Activated T-cell treated with anti-CD3 and anti-CD28 coated beads, Interleukin-2, amount 50 U/mL, for 72 hours (primary cell): ENCODE measurements around the gene CUTC. TPM values are rescaled to one million over a fixed set of nuclear protein-coding genes. Genes with fewer than 3 reads are reported as not detected.
"Not testable (repeated sequence)": the region's sequence is repeated elsewhere in the genome, so short reads cannot be mapped to it uniquely, and the experiment has no call there.

Source experiments
- ATAC-seq, 2 donors: fragments of 150-1000 bp; cut with Tn5 transposase; replicated peaks in 1 of 2; 2 replicates each; pipeline ENCODE4 v1.10.0; 2021; ENCODE audit warnings: moderate library complexity in 2 of 2, mild to moderate bottlenecking in 1 of 2
- DNase-seq, 2 donors: peaks; one replicate each; pipeline ENCODE4 v3.0.0; 2021 to 2022; ENCODE audit warnings: mixed read lengths in 1 of 2
- H3K27ac Mint-ChIP-seq: one replicate; pipeline ENCODE4 v1.8.0; 2022; ENCODE audit warnings: mild to moderate bottlenecking, moderate library complexity, mixed read lengths
- H3K27me3 Mint-ChIP-seq: one replicate; pipeline ENCODE4 v1.8.0; 2022; ENCODE audit warnings: low read depth, mixed read lengths
- H3K36me3 Mint-ChIP-seq, 2 donors: one replicate each; pipeline ENCODE4 v1.8.0; 2022; ENCODE audit warnings: mixed read lengths in 2 of 2, mild to moderate bottlenecking in 1 of 2; ENCODE audit not compliant: insufficient read depth in 2 of 2
- H3K4me1 Mint-ChIP-seq: one replicate; pipeline ENCODE4 v1.8.0; 2022; ENCODE audit warnings: low read depth, mixed read lengths
- H3K4me3 Mint-ChIP-seq, 2 donors: one replicate each; pipeline ENCODE4 v1.8.0; 2022; ENCODE audit warnings: mild to moderate bottlenecking in 2 of 2, mixed read lengths in 2 of 2, moderate library complexity in 2 of 2
- H3K9me3 Mint-ChIP-seq, 2 donors: one replicate each; pipeline ENCODE4 v1.8.0; 2022; ENCODE audit warnings: mixed read lengths in 2 of 2
- total RNA-seq, 2 donors: library from RNA; stranded (reverse); gene quantifications; one replicate each; pipeline ENCODE4 v1.2.3, GENCODE V29; 2022

CUTC gene
- total RNA-seq, 2 donors from 2014 or later, result 23.8 to 29.4 TPM

- Mint-ChIP-seq H3K9me3 (no peaks in the 10 kb centered on the region), H3K4me3 (no peak overlapping the region), H3K36me3 (peaks cover 12 to 21% of the 10 kb centered on the region in 2 donors), H3K4me1 (no peaks in the 10 kb centered on the region), H3K27me3 (no peaks in the 10 kb centered on the region), H3K27ac (peak overlapping the region; percentile 7)
- DNase-seq (no peak), ATAC-seq (no peak)
Measured at GRCh38 chr10:99720387-99720786, 11.6 kb upstream of the CUTC start.

GRCh38 chr10:99730026-99730425 is 2.0 kb upstream of the CUTC start:
- DNase-seq (no peak), ATAC-seq (no peak)
- H3K27me3 Mint-ChIP-seq, result no peaks in the 10 kb centered on the region
- no peak overlapping the region for H3K4me3 Mint-ChIP-seq
- peak overlapping the region; percentile 27 for H3K27ac Mint-ChIP-seq
- peaks cover 8 to 18% of the 10 kb centered on the region in 2 donors for H3K36me3 Mint-ChIP-seq
- peaks cover 39% of the 10 kb centered on the region for H3K4me1 Mint-ChIP-seq
- no peaks in the 10 kb centered on the region for H3K9me3 Mint-ChIP-seq

GRCh38 chr10:99731306-99732032 is 565 bp upstream of the CUTC start:
- peak overlapping the region; percentile 97 to 99 for H3K4me3 Mint-ChIP-seq
- no peak for DNase-seq
- ATAC-seq, result no peak
- H3K27ac Mint-ChIP-seq, result peak overlapping the region; percentile 98
- peaks cover 8 to 21% of the 10 kb centered on the region in 2 donors for H3K36me3 Mint-ChIP-seq
- H3K9me3 Mint-ChIP-seq, result no peaks in the 10 kb centered on the region
- peaks cover 39% of the 10 kb centered on the region for H3K4me1 Mint-ChIP-seq
- H3K27me3 Mint-ChIP-seq, result no peaks in the 10 kb centered on the region

- no peak overlapping the region for H3K27ac Mint-ChIP-seq
- peak overlapping the region; percentile 75 to 85 for H3K4me3 Mint-ChIP-seq
- peaks cover 39% of the 10 kb centered on the region for H3K4me1 Mint-ChIP-seq
- DNase-seq (no peak), ATAC-seq (no peak)
- H3K27me3 Mint-ChIP-seq, result no peaks in the 10 kb centered on the region
- H3K36me3 Mint-ChIP-seq, result peaks cover 12 to 29% of the 10 kb centered on the region in 2 donors
- no peaks in the 10 kb centered on the region for H3K9me3 Mint-ChIP-seq
Measured at GRCh38 chr10:99733366-99733765, 1.3 kb downstream of the CUTC start.

GRCh38 chr10:99734111-99734510 is 2.1 kb downstream of the CUTC start:
- H3K27ac Mint-ChIP-seq, ATAC-seq, DNase-seq, H3K27me3 Mint-ChIP-seq, H3K9me3 Mint-ChIP-seq: not testable (repeated sequence)
- peaks cover 11 to 30% of the 10 kb centered on the region in 2 donors for H3K36me3 Mint-ChIP-seq
- H3K4me3 Mint-ChIP-seq, result peak overlapping the region in 1 of 2 donors; percentile 85
- peaks cover 32% of the 10 kb centered on the region for H3K4me1 Mint-ChIP-seq

GRCh38 chr10:99740260-99740659 is 8.2 kb downstream of the CUTC start:
- Mint-ChIP-seq H3K27me3 (no peaks in the 10 kb centered on the region), H3K9me3 (peaks cover 7 to 8% of the 10 kb centered on the region in 2 donors), H3K36me3 (peaks cover 29 to 61% of the 10 kb centered on the region in 2 donors), H3K4me1 (peaks cover 19% of the 10 kb centered on the region), H3K27ac (no peak overlapping the region), H3K4me3 (no peak overlapping the region)
- DNase-seq (no peak), ATAC-seq (no peak)

GRCh38 chr10:99740933-99741559 is 9.0 kb downstream of the CUTC start:
- DNase-seq (no peak), ATAC-seq (no peak)
- H3K4me3 Mint-ChIP-seq, result no peak overlapping the region
- peaks cover 29 to 63% of the 10 kb centered on the region in 2 donors for H3K36me3 Mint-ChIP-seq
- peaks cover 7 to 8% of the 10 kb centered on the region in 2 donors for H3K9me3 Mint-ChIP-seq
- no peak overlapping the region for H3K27ac Mint-ChIP-seq
- peaks cover 19% of the 10 kb centered on the region for H3K4me1 Mint-ChIP-seq
- no peaks in the 10 kb centered on the region for H3K27me3 Mint-ChIP-seq

GRCh38 chr10:99742254-99742653 is 10.2 kb downstream of the CUTC start:
- DNase-seq (no peak), ATAC-seq (no peak)
- peaks cover 28 to 55% of the 10 kb centered on the region in 2 donors for H3K36me3 Mint-ChIP-seq
- H3K4me1 Mint-ChIP-seq, result peaks cover 19% of the 10 kb centered on the region
- H3K4me3 Mint-ChIP-seq, result no peak overlapping the region
- H3K9me3 Mint-ChIP-seq, result peaks cover 7 to 8% of the 10 kb centered on the region in 2 donors
- H3K27me3 Mint-ChIP-seq, result no peaks in the 10 kb centered on the region
- H3K27ac Mint-ChIP-seq, result no peak overlapping the region

GRCh38 chr10:99742701-99743100 is 10.7 kb downstream of the CUTC start:
- no peak for ATAC-seq
- no peaks in the 10 kb centered on the region for H3K27me3 Mint-ChIP-seq
- H3K27ac Mint-ChIP-seq, result no peak overlapping the region
- peaks cover 25 to 51% of the 10 kb centered on the region in 2 donors for H3K36me3 Mint-ChIP-seq
- H3K9me3 Mint-ChIP-seq, result peaks cover 7 to 8% of the 10 kb centered on the region in 2 donors
- H3K4me1 Mint-ChIP-seq, result peaks cover 19% of the 10 kb centered on the region
- peak overlapping the region in 1 of 2 donors; percentile 7 for H3K4me3 Mint-ChIP-seq
- no peak for DNase-seq

- H3K9me3 Mint-ChIP-seq, result peaks cover 7 to 8% of the 10 kb centered on the region in 2 donors
- H3K27ac Mint-ChIP-seq, result no peak overlapping the region
- ATAC-seq (no peak), DNase-seq (no peak)
- H3K4me1 Mint-ChIP-seq, result peaks cover 24% of the 10 kb centered on the region
- peaks cover 25 to 55% of the 10 kb centered on the region in 2 donors for H3K36me3 Mint-ChIP-seq
- H3K4me3 Mint-ChIP-seq, result no peak overlapping the region
- no peaks in the 10 kb centered on the region for H3K27me3 Mint-ChIP-seq
Measured at GRCh38 chr10:99743841-99744240, 11.8 kb downstream of the CUTC start.

- H3K4me3 Mint-ChIP-seq, DNase-seq, H3K9me3 Mint-ChIP-seq, ATAC-seq, H3K27me3 Mint-ChIP-seq, H3K27ac Mint-ChIP-seq: not testable (repeated sequence)
- Mint-ChIP-seq H3K4me1 (peaks cover 23% of the 10 kb centered on the region), H3K36me3 (peaks cover 16 to 42% of the 10 kb centered on the region in 2 donors)
Measured at GRCh38 chr10:99746166-99746565, 14.1 kb downstream of the CUTC start.

- Mint-ChIP-seq H3K36me3 (peaks cover 2 to 26% of the 10 kb centered on the region in 2 donors), H3K4me3 (no peak overlapping the region), H3K4me1 (peaks cover 5% of the 10 kb centered on the region), H3K9me3 (no peaks in the 10 kb centered on the region), H3K27me3 (no peaks in the 10 kb centered on the region), H3K27ac (no peak overlapping the region)
- ATAC-seq (no peak), DNase-seq (no peak)
Measured at GRCh38 chr10:99748823-99749451, 16.9 kb downstream of the CUTC start.

GRCh38 chr10:99750641-99751040 is 18.6 kb downstream of the CUTC start:
- H3K4me1 Mint-ChIP-seq, result peaks cover 5% of the 10 kb centered on the region
- H3K9me3 Mint-ChIP-seq, result no peaks in the 10 kb centered on the region
- no peak overlapping the region for H3K27ac Mint-ChIP-seq
- H3K4me3 Mint-ChIP-seq, result no peak overlapping the region
- DNase-seq, result no peak
- peaks cover 0 to 22% of the 10 kb centered on the region in 2 donors for H3K36me3 Mint-ChIP-seq
- no peak for ATAC-seq
- no peaks in the 10 kb centered on the region for H3K27me3 Mint-ChIP-seq
